A549 treated with RU486 at 1 μM for 4 hours (cell line): ENCODE results near the gene CSF1R. TPM values are rescaled to one million over a fixed set of nuclear protein-coding genes. Genes with fewer than 3 reads are reported as not detected.

Source experiments
- total RNA-seq: library from RNA; stranded (reverse); fragments of 200-300 nt; extraction: Qiagen RNA extraction; gene quantifications from 5 replicates; pipeline ENCODE4 v1.2.3, GENCODE V29; 2022; ENCODE audit warnings: low read depth

The CSF1R gene
- total RNA-seq, result 0.05 to 0.33 TPM (median 0.21 TPM) in 4 of 5 replicates, not detected in the other

DNA sequence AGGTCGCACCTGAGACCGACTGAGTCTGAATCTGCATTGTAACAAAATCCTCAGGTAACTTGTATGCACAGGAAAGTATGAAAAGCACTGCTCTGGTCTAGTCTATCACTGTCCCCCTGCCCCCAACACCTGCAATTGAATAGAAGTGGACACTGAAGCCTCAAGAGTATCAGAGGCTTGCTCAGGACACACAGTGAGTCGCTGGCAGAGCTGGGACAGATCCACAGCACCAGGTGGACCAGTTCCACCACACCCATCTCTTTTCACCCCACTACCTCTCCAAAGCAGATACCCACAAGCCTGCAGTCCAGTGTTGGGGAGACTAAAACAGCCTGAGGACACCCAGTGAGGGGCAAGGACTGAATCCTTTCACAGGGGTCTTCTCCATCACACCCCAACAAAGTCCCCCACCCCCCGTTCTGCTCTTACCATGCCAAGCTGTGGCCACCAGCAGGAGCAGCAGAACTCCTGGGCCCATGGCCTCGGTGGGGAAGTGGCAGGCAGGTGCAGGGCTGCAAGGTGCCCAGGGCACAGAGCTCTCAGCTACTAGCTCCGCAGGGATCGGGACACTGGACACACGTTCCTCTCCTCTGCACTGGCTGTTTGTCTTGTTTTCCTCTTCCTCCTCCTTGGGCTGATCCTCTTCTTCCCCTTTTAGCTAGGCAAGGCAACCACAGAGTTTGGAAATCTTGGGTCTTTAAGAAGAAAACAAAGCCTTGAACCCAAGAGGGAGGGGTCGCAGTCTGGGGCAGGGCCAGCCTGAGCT is at the start of gene CSF1R:
Gene CSF1R (minus strand): TSS at position 605 of the 766 bp plus-strand sequence. CDS start 127 bp downstream, at position 478.

Other genes starting within 250 kb of the CSF1R start
- 0.07 to 0.18 TPM (median 0.12 TPM) in 5 replicates for gene PDE6A, start 141.8 kb downstream of the CSF1R start, total RNA-seq
- gene SLC26A2, start 125.8 kb downstream of the CSF1R start, total RNA-seq, result 11.5 to 28.7 TPM (median 27.5 TPM) in 5 replicates
- 4.7 to 6.1 TPM (median 5.8 TPM) in 5 replicates for gene TIGD6, start 85.9 kb downstream of the CSF1R start, total RNA-seq
- gene HMGXB3, start 85.8 kb downstream of the CSF1R start, total RNA-seq, result 25.2 to 31.7 TPM (median 29.2 TPM) in 5 replicates
- 0.10 to 1.5 TPM (median 0.17 TPM) in 5 replicates for gene PDGFRB, start 69.3 kb upstream of the CSF1R start, total RNA-seq
- gene CDX1, start 80.2 kb upstream of the CSF1R start, total RNA-seq, result not detected in 5 replicates
- 0.03 TPM in 3 of 5 replicates, not detected in the others for gene SLC6A7, start 103.5 kb upstream of the CSF1R start, total RNA-seq
- gene CAMK2A, start 203.2 kb upstream of the CSF1R start, total RNA-seq, result 0.61 to 1.4 TPM (median 0.83 TPM) in 5 replicates
- gene ARSI, start 216.4 kb upstream of the CSF1R start, total RNA-seq, result 31.9 to 48.3 TPM (median 37.1 TPM) in 5 replicates